Endothelial cell of umbilical vein (primary cell): ENCODE measurements around the gene WASHC2A. TPM values are rescaled to one million over a fixed set of nuclear protein-coding genes. Genes with fewer than 3 reads are reported as not detected.
"Not testable (repeated sequence)": the region's sequence is repeated elsewhere in the genome, so short reads cannot be mapped to it uniquely, and the experiment has no call there.

ENCODE experiments used
- BruUV-seq: library from RNA; stranded (reverse); fragments of 400-500 nt; replicated peaks from 2 replicates; lab custom pipeline; 2021; lab: Mats Ljungman, UMichigan
- CTCF ChIA-PET: fragments of 300-600, 350-600 bp; sonication (Branson Sonifier 250); formaldehyde crosslinking; loops from one replicate; lab custom pipeline; 2021; ENCODE audit warnings: antibody characterized with exemption, inconsistent platforms; lab: Charles Lee
- POLR2A ChIA-PET: fragments of 300-600, 350-600 bp; sonication (Branson Sonifier 250); formaldehyde crosslinking; loops from one replicate; lab custom pipeline; 2021; ENCODE audit warnings: antibody characterized with exemption, inconsistent platforms; lab: Charles Lee
- DNase-seq: peaks from one replicate; pipeline ENCODE4 v3.0.0-alpha.2; 2011; ENCODE audit warnings: low read depth, low spot score
- FAIRE-seq: peaks from 2 replicates; lab custom pipeline; 2011; peaks lifted over from hg19 to GRCh38; lab: Jason Lieb, UNC
- H2AFZ ChIP-seq: 2 replicates; pipeline ENCODE4 v1.6.0; 2012; ENCODE audit warnings: low read depth, low read length, control low read depth, inconsistent platforms
- H3K27ac ChIP-seq: 2 replicates; pipeline ENCODE4 v1.5.1; 2011; ENCODE audit warnings: low read depth, mild to moderate bottlenecking, control low read depth, low read length, moderate library complexity; ENCODE audit not compliant: insufficient read depth
- H3K27me3 ChIP-seq, 2 experiments: 2 replicates each; pipeline versions ENCODE4 v1.6.0 to v1.6.1; 2011; ENCODE audit warnings: low read length in 2 of 2, mixed read lengths in 1 of 2; ENCODE audit not compliant: control insufficient read depth in 2 of 2, insufficient read depth in 2 of 2
- H3K36me3 ChIP-seq, 2 experiments: 2 replicates in 1 of 2; 3 replicates in 1 of 2; pipeline ENCODE4 v1.5.1; 2011; ENCODE audit warnings: low read length in 2 of 2, mild to moderate bottlenecking in 1 of 2, moderate library complexity in 1 of 2; ENCODE audit not compliant: control insufficient read depth in 2 of 2, insufficient read depth in 2 of 2; ENCODE audit errors: extremely low read depth in 1 of 2
- H3K4me1 ChIP-seq: 3 replicates; pipeline ENCODE4 v1.5.1; 2011; ENCODE audit warnings: mild to moderate bottlenecking, low read length; ENCODE audit not compliant: control insufficient read depth, insufficient read depth; ENCODE audit errors: extremely low read depth
- H3K4me2 ChIP-seq: 2 replicates; pipeline ENCODE4 v1.6.1; 2011; ENCODE audit warnings: low read length, control low read depth, mixed read lengths; ENCODE audit not compliant: insufficient read depth
- H3K4me3 ChIP-seq, 3 experiments: fragments of 200-600 bp in 1 of 3; sonication (generic), shearing (Covaris generic) in 1 of 3; replicated peaks in 1 of 3; 2 replicates each; pipeline ENCODE4 v1.5.1; 2011 to 2016; ENCODE audit warnings: control low read depth in 3 of 3, low read length in 3 of 3, mild to moderate bottlenecking in 2 of 3, inconsistent platforms in 1 of 3, low read depth in 1 of 3, moderate library complexity in 1 of 3; ENCODE audit not compliant: insufficient read depth in 1 of 3
- H3K79me2 ChIP-seq: 2 replicates; pipeline ENCODE4 v1.6.0; 2012; ENCODE audit warnings: low read length, inconsistent platforms; ENCODE audit not compliant: control insufficient read depth, insufficient read depth
- H3K9ac ChIP-seq: replicated peaks from 2 replicates; pipeline ENCODE3; 2011; ENCODE audit warnings: low read length, control low read depth; ENCODE audit not compliant: insufficient read depth; ENCODE audit errors: extremely low read depth
- H3K9me1 ChIP-seq: replicated peaks from 3 replicates; pipeline ENCODE4 v1.6.0; 2011; ENCODE audit warnings: mild to moderate bottlenecking, low read length; ENCODE audit not compliant: control insufficient read depth, insufficient read depth; ENCODE audit errors: extremely low read depth
- H3K9me3 ChIP-seq: replicated peaks from 2 replicates; pipeline ENCODE4 v1.5.1; 2012; ENCODE audit warnings: low read length, inconsistent platforms; ENCODE audit not compliant: control insufficient read depth, insufficient read depth
- H4K20me1 ChIP-seq: replicated peaks from 2 replicates; pipeline ENCODE3; 2011; ENCODE audit warnings: mild to moderate bottlenecking, low read length; ENCODE audit not compliant: control insufficient read depth, insufficient read depth; ENCODE audit errors: extremely low read depth
- EZH2 ChIP-seq: IDR thresholded peaks from 2 replicates; pipeline ENCODE4 v1.6.1; 2012; ENCODE audit warnings: borderline replicate concordance, low read depth, mild to moderate bottlenecking, moderate library complexity, low read length, inconsistent platforms; ENCODE audit not compliant: severe bottlenecking
- FOS ChIP-seq: IDR thresholded peaks from 2 replicates; pipeline ENCODE4 v1.6.1; 2011; ENCODE audit warnings: mild to moderate bottlenecking, low read length, moderate library complexity, borderline replicate concordance; ENCODE audit not compliant: insufficient read depth
- GATA2 ChIP-seq: IDR thresholded peaks from 2 replicates; pipeline ENCODE4 v1.7.0; 2011; ENCODE audit warnings: low read depth, mild to moderate bottlenecking, moderate library complexity, mixed read lengths, low read length; ENCODE audit not compliant: insufficient read length, insufficient read depth
- JUN ChIP-seq: IDR thresholded peaks from 2 replicates; pipeline ENCODE4 v1.6.1; 2011; ENCODE audit warnings: borderline replicate concordance, low read depth; ENCODE audit not compliant: insufficient read length, insufficient read depth
- MAX ChIP-seq: IDR thresholded peaks from 2 replicates; pipeline ENCODE4 v1.6.1; 2011; ENCODE audit not compliant: insufficient read depth, insufficient read length
- MYC ChIP-seq: IDR thresholded peaks from one replicate; pipeline ENCODE4 v1.6.1; 2011; ENCODE audit warnings: mild to moderate bottlenecking, low read depth, low read length
- POLR2A ChIP-seq: IDR thresholded peaks from 2 replicates; pipeline ENCODE4 v1.6.1; 2012; ENCODE audit warnings: low read depth, mild to moderate bottlenecking, control low read depth, low read length
- POLR2AphosphoS5 ChIP-seq: IDR thresholded peaks from 2 replicates; pipeline ENCODE4 v1.6.1; 2012; ENCODE audit warnings: low read depth, mild to moderate bottlenecking, control low read depth, low read length, moderate library complexity; ENCODE audit not compliant: insufficient read depth
- dilution Hi-C: fragments of 300-500 bp; cut with MboI; formaldehyde crosslinking; loops from one replicate; pipeline ENCODE4 v1.15.0; 2019; ENCODE audit warnings: low sequenced_read_pairs; ENCODE audit not compliant: extremely low pct_ligation_motif_present
- intact Hi-C: fragments of 100-400 bp; cut with micrococcal nuclease; formaldehyde crosslinking; loops from one replicate; pipeline ENCODE4 v1.10.0; 2022
- polyA plus RNA-seq, 4 experiments: library from polyadenylated mRNA; depleted of rRNA in 3 of 4; stranded (reverse) in 3 of 4; unstranded in 1 of 4; fragments of >200 nt; gene quantifications; 2 replicates each; pipeline versions ENCODE4 v1.2.1 to v1.2.3, GENCODE V29; 2011 to 2012; ENCODE audit warnings: missing spikeins in 1 of 4
- total RNA-seq: library from RNA; stranded (reverse); gene quantifications from 2 replicates; pipeline ENCODE4 v1.2.3, GENCODE V29; 2021
- TF ChIP-seq, protein P1 (sequence below), 2 donors: IDR thresholded peaks; 1 replicate in 1 of 2; 2 replicates in 1 of 2; pipeline ENCODE4 v1.5.1; 2011; ENCODE audit warnings: low read length in 2 of 2, mild to moderate bottlenecking in 2 of 2, moderate library complexity in 2 of 2, control low read depth in 1 of 2, inconsistent platforms in 1 of 2, low read depth in 1 of 2; ENCODE audit not compliant: insufficient read depth in 1 of 2; ENCODE audit errors: extremely low read depth in 1 of 2

Gene WASHC2A
- total and polyA plus RNA-seq, 2 donors (not counting 3 experiments of a cell fraction or from before 2014, with no cell fraction given), result 15.1 to 50.1 TPM

GRCh38 chr10:50044941-50045664 lies 22.7 kb upstream of the WASHC2A start:
- Histone ChIP-seq H2AFZ (no peak overlapping the region), H3K4me2 (no peak overlapping the region), H4K20me1 (no peaks in the 10 kb centered on the region), H3K4me1 (no peaks in the 10 kb centered on the region), H3K27ac (no peak overlapping the region), H3K9me1 (no peaks in the 10 kb centered on the region), H3K9ac (no peak overlapping the region), H3K36me3 (no peaks in the 10 kb centered on the region), H3K9me3 (no peaks in the 10 kb centered on the region), H3K4me3 (no peak overlapping the region), H3K79me2 (no peaks in the 10 kb centered on the region), H3K27me3 (no peaks in the 10 kb centered on the region)
- intact Hi-C loops, result no loop called here
- ChIA-PET CTCF (interaction anchor here (1.0 kb wide), 1 partner anchor 451 kb away, joined by 3 read pairs; no protein-coding TSS in a partner anchor), POLR2A (interaction anchor here (0.7 kb wide), 1 partner anchor 425 kb away, joined by 5 read pairs; no protein-coding TSS in a partner anchor)
- TF ChIP-seq MAX (no peak), JUN (no peak), POLR2A (no peak), MYC (no peak), POLR2AphosphoS5 (no peak), FOS (no peak), EZH2 (no peak), GATA2 (no peak)
- TF ChIP-seq, protein P1, sequence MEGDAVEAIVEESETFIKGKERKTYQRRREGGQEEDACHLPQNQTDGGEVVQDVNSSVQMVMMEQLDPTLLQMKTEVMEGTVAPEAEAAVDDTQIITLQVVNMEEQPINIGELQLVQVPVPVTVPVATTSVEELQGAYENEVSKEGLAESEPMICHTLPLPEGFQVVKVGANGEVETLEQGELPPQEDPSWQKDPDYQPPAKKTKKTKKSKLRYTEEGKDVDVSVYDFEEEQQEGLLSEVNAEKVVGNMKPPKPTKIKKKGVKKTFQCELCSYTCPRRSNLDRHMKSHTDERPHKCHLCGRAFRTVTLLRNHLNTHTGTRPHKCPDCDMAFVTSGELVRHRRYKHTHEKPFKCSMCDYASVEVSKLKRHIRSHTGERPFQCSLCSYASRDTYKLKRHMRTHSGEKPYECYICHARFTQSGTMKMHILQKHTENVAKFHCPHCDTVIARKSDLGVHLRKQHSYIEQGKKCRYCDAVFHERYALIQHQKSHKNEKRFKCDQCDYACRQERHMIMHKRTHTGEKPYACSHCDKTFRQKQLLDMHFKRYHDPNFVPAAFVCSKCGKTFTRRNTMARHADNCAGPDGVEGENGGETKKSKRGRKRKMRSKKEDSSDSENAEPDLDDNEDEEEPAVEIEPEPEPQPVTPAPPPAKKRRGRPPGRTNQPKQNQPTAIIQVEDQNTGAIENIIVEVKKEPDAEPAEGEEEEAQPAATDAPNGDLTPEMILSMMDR (IDR thresholded peaks at IDR 0.05; ENCODE audit: extremely low read depth in 1 of 2, insufficient read depth in 1 of 2, low read depth in 1 of 2, low read length in 2 of 2), result no peak
- FAIRE-seq (no peak), DNase-seq (no peak)
- BruUV-seq, result no TSS peak
- dilution Hi-C loops, result no loop called here

- H2AFZ ChIP-seq, H3K36me3 ChIP-seq, POLR2A ChIA-PET, H3K9me1 ChIP-seq, H3K9me3 ChIP-seq, BruUV-seq, H4K20me1 ChIP-seq, dilution Hi-C loops, H3K27me3 ChIP-seq, H3K4me3 ChIP-seq, H3K79me2 ChIP-seq, H3K27ac ChIP-seq, FAIRE-seq, H3K4me1 ChIP-seq, H3K4me2 ChIP-seq, intact Hi-C loops, H3K9ac ChIP-seq, CTCF ChIA-PET, DNase-seq: not testable (repeated sequence)
These were observed 21.3 kb upstream of the WASHC2A start for GRCh38 chr10:50046457-50046856.

DNA sequence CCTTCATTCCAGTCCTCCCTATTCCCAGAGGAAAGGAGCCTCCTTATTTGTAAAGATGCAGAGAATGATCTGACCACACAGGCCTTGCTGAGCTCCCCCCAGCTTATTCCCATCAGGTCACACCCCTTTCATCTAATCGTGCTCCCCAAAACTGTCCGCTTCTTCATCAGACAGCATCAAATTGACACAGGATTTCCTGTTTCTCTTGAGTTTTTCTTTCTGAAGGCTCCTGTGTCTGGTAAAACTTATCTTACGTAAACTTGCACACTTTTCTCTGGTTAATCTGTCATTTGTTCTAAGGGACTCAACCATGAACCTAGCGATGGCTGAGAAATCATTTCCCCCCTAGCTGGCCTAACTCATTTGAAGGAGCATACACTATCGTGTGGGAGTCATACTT lies 20.2 kb upstream of the WASHC2A start:
- intact Hi-C loops, H3K79me2 ChIP-seq, H2AFZ ChIP-seq, DNase-seq, H3K36me3 ChIP-seq, BruUV-seq, H3K9me3 ChIP-seq, H3K9me1 ChIP-seq, H3K4me1 ChIP-seq, POLR2A ChIA-PET, FAIRE-seq, H3K27me3 ChIP-seq, H4K20me1 ChIP-seq, H3K9ac ChIP-seq, H3K27ac ChIP-seq, dilution Hi-C loops, H3K4me2 ChIP-seq, CTCF ChIA-PET, H3K4me3 ChIP-seq: not testable (repeated sequence)
